ENCODE measurements around the gene RNF208.
"Not testable (repeated sequence)": the region's sequence is repeated elsewhere in the genome, so short reads cannot be mapped to it uniquely, and the experiment has no call there.

RNF208 gene

GRCh38 chr9:137253717-137254623 lies 31.9 kb upstream of the RNF208 start:
- no peak for DNase-seq (ENCODE audit: low read depth in 3 of 3)

- DNase-seq (ENCODE audit: low read depth in 3 of 3): no peak
Measured at GRCh38 chr9:137252555-137253506, 30.8 kb upstream of the RNF208 start.

- DNase-seq (ENCODE audit: low read depth in 3 of 3): no peak
Measured at GRCh38 chr9:137251490-137252268, 29.6 kb upstream of the RNF208 start.

- DNase-seq (ENCODE audit: low read depth in 3 of 3): no peak
Measured at GRCh38 chr9:137251194-137251461, 29.1 kb upstream of the RNF208 start, which contains the start of gene STPG3. Gene STPG3, plus strand, starts transcription at chr9:137251286. Its CDS starts 1 bp downstream, at chr9:137251287.

GRCh38 chr9:137250329-137251193 lies 28.5 kb upstream of the RNF208 start:
- no peak for DNase-seq (ENCODE audit: low read depth in 3 of 3)

GRCh38 chr9:137247916-137248175 lies 25.8 kb upstream of the RNF208 start:
- no peak for DNase-seq (ENCODE audit: low read depth in 3 of 3)

GRCh38 chr9:137247135-137247915 lies 25.3 kb upstream of the RNF208 start:
- DNase-seq (ENCODE audit: low read depth in 3 of 3): no peak

- DNase-seq (ENCODE audit: low read depth in 3 of 3): no peak
Measured at GRCh38 chr9:137245450-137246421, 23.7 kb upstream of the RNF208 start.

- DNase-seq (ENCODE audit: low read depth in 3 of 3): no peak
Measured at GRCh38 chr9:137244486-137245449, 22.7 kb upstream of the RNF208 start.

- no peak for DNase-seq (ENCODE audit: low read depth in 3 of 3)
Measured at GRCh38 chr9:137243626-137244485, 21.8 kb upstream of the RNF208 start.

GRCh38 chr9:137243266-137243625 lies 21.2 kb upstream of the RNF208 start:
- DNase-seq (ENCODE audit: low read depth in 3 of 3): not testable (repeated sequence)

GRCh38 chr9:137242269-137243203 lies 20.5 kb upstream of the RNF208 start:
- no peak for DNase-seq (ENCODE audit: low read depth in 3 of 3)

- peak; percentile 57 to 65 (median 60) for DNase-seq (ENCODE audit: low read depth in 3 of 3)
Measured at GRCh38 chr9:137241490-137242268, 19.6 kb upstream of the RNF208 start.

GRCh38 chr9:137240841-137241489 lies 18.9 kb upstream of the RNF208 start, which contains the start of gene TUBB4B:
Gene TUBB4B, plus strand, starts transcription at chr9:137241287. Its CDS starts 74 bp downstream, at chr9:137241361.
- DNase-seq (ENCODE audit: low read depth in 3 of 3): peak; percentile 86 to 96 (median 95)
